Mesenteric fat pad (tissue), 1 donor: ENCODE measurements around the gene CLCN6. TPM values are rescaled to one million over a fixed set of nuclear protein-coding genes. Genes with fewer than 3 reads are reported as not detected.

Experiments
- DNase-seq: peaks from one replicate; pipeline ENCODE4 v3.0.0-alpha.2; 2020; ENCODE audit warnings: low spot score
- total RNA-seq: library from RNA; stranded (reverse); fragmentation: NEBNext Ultra II Directional; extraction: Animal tissue kit (Norgen Biotek cat#: 25700); gene quantifications from one replicate; pipeline ENCODE4 v1.2.1, GENCODE V29; 2021
- donor health status: DM: yes; HTN: yes; CAD: no.

The CLCN6 gene
- total RNA-seq, 1 donor from 2014 or later, result 24.1 TPM

DNA sequence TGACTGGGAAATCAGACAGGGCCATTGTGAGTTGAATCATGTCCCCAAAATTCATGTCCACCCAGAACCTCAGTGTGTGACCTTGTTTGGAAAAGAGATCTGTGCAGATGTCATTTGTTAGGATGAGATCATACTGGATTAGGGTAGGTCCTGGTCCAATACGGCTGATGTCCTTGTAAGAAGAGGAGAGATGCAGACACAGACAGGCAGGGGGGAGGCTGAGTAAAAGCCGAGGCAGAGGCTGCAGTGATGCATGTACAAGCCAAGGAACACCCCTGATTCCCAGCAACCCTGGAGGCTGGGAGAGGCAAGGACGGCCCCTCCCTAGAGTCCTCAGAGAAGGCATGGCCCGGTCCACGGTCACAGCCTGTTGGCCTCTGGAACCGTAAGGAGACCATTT lies 68.6 kb downstream of the CLCN6 start:
- DNase-seq, result no peak

DNA sequence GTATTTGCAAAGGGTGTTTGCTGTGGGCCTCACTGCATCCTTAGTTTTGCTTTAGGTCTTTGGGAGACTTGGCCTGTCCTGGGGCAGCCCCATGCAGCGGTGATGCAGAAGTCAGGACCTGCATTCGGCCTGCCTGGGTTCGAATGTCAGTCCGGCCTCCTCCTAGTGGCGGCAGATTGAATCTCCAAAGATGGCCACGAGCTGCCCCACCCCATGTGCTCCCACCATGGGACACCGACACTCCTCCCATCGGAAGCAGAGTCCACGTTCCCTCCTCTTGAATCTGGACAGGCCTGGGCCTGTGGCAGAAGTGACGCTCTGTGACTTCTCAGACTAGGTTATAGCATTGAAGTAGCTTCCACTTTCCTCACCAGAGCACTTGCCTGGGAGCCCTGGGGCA lies 69.1 kb downstream of the CLCN6 start:
- DNase-seq, result no peak

DNA sequence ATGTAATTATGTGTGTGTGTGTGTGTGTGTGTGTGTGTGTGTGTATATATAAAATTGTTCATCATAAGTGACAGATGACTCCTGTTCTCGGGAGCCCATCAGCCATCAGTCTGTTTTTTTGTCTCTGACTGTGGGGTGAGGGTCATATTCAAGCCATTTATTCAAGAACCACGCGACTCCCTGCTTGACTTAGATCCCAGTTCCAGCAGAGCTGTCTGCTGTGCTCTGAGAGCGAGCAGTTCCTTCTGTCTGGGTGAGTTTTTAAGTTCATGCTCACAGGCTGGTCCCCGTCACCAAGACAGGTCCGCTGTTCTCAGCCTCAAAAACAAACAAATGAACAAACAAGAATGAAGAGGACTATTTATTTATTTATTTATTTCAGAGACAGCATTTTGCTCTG lies 71.1 kb downstream of the CLCN6 start:
- DNase-seq, result no peak

DNA sequence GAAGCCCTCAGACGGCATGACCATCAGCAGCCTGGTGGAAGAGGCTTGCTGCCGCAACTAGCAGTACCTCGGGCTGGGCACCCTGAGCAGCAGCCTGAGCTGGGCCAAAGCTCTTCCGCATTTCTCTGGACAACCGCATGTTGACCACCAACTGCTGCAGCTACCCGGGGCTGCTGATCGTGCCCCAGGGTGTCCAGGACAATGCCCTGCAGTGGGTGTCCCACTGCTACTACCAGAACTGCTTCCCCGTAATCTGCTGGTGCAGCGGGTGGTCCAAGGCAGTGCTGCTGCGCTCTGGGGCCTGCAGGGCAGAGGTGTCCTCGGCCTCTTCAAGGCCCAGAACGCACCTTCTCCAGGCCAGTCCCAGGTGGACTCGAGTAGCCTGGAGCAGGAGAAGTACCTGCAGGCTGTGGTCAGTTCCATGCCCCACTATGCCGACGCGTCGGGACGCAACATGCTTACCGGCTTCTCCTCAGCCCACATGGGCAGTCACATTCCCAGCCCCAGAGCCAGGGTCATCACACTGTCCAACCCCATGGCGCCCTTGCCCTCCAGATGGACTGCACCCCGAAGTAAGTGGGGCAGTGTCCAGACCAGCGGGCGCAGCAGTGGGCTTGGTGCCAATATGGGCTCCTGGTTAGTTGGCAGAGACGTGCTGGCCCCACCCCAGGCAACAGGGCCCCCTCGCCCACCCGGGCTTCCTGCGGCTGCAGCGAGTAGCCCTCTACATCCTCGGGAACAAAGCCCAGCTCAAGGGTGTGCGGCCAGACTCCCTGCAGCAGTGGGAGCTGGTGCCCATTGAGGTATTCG lies 72.3 kb downstream of the CLCN6 start:
- DNase-seq, result no peak

DNA sequence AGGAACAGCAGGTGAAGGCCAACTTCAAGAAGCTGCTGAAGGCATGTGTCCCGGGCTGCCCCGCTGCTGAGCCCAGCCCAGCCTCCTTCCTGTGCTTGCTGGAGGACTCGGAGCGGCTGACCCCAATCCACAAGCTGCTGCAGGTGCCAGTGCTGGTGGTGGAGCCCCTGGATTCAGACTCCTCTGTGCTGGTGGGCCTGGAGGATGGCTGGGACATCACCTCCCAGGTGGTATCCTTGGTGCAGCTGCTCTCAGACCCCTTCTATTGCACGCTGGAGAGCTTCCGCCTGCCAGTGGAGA lies 72.8 kb downstream of the CLCN6 start:
- DNase-seq, result no peak

DNA sequence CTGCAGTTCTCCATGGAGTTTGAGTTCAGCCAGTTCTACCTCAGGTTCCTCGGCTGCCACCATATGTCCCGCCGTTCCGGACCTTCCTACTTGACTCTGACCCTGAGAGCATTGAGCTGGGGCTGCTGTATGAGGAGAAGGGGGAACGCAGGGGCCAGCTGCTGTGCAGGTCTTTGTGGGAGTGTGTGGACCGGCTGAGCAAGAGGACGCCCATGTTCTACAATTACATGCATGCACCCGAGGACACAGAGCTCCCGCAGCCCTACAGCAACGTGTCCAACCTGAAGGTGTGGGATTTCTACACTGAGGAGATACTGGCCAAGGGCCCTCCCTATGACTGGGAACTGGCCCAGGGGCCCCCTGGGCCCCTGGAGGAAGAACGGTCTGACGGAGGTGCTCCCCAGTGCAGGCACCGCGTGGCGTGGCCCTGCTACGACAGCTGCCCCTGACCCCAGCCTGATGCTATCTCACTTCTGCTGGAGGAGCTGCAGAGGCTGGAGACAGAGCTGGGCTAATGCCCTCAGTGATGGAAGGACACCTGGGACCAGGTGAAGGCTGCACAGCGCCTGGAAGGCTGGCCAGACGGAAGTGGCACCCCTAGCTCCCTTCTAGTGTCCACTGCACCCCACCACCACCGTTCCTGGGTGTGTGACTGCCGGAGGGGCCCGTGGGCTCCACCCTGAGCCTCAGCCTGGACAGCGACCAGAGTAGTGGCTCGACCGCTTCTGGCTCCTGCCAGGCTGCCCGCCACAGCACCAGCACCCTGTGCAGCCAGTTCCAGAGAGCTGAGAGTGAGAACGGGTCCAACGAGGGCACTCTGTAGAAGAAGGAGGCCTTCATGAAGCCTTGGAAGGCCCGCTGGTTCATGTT lies 73.6 kb downstream of the CLCN6 start:
- no peak for DNase-seq

DNA sequence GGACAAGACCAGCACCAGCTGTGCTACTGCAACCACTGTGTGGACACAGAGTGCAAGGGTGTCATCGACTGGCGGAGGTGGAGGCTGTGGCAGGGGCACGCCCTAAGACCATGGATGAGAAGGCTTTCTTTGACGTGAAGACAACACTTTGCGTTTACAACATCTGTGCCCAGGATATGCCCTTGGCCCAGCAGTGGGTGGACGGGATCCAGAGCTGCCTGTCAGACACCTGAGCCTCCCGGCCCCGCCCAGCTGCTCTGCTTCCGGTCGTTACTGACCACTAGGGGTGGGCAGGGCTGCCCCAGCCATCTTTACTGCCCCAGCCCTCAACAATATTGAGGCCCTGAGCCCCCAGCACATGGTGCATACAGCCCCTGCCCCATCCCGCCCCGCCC lies 74.2 kb downstream of the CLCN6 start:
- no peak for DNase-seq

DNA sequence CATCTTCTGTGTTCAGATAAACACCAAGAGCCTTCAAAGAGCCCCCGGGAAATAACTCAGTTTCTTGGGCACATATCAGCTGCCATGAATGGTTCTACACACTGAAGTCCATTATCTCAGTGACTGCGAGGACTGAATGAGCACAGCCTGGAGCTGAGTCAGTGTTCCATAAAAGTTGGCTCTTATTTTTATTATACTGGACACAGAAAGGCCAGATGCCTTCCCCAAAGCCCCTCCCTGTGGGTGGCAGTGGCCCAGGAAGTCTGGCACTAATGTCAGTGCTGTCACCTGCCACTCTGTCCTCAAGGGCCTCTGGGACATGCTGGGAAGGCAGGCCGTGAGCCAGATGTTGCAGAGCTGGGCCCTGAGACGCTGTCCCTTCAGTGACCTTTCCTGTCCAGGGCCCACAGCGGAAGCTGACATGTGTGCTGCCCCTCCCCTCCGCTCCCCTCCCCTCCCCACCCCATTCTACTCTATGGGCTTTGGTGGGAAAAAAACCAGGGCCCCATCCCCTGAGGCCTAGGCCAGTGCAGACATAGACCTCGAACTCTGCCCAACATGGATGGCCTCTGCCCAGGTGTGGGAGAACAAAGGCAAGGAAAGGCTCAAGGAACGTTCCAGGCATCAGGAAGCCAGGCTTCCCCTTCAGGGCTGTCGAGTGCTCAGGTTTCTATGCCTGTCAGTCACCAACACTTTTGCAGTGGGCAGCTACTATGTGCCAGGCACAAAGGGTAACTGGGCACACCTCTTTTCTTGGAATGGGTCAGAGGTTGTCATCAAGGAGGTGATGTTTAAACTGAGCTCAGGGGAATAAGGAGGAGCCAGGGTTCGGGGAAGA lies 75.1 kb downstream of the CLCN6 start:
- no peak for DNase-seq

DNA sequence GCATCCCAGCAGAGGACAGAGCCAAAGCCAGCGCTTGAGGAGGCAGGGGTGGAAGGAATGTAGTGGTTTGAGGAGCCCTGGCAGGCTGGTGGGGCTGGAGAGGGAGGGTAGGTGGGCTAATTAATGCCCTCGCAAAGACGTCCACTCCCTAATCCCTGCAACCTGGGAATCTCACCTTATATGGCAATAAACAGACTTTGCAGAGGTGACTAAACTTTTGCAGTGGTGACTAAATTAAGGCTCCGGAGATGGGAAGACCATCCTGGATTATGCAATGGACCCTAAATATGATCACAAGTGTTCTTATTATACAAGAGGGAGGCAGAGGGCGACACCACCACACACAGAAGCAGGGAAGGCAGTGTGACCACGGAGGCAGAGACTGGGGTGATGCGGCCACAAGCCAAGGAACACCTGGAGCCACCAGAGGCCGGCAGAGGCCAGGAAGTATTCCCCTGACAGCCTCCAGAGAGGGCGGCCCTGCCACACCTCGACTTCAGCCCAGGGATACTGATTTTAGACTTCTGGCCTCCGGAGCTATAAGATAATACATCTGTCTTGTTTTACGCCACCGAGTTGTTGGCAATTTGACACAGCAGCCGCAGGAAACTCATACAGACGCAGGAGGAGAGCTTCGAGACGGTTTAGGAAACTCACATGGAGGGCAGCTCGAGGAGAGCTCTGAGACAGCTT lies 75.9 kb downstream of the CLCN6 start:
- DNase-seq, result no peak

DNA sequence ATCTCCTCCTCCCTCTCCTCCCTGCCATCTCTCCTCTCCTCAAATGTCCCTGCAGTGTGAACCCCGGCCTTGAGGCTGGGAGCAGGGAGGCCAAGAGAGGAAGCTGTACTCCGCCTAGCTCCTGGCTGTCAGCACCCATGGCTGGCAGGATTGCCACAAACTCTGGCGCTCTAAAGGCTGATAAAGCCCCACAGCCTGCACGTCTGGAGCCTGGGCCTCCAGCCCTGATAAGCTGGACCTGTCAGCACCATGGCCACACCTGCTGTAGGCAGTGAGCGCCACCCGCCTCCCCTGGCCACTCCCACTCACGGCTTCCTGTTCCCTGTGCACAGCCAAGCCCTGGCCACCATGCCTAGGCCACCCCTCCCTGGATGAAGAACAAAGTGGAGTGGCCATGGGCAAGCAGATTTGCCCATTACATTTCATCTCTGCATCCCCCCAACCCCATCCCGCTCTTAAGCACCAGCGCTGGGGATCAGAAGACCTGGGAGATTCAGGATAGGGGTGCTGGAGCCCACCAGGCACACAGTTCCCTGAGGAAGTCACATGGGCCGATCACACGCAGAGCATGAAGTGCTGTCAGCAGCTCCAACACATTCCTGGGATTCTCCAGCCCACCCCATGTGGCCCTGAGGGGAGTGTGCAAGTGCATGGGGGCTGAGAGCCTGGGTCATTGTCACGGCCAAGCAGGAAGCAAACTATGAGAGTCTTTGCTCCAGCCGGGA lies 77.0 kb downstream of the CLCN6 start:
- no peak for DNase-seq

DNA sequence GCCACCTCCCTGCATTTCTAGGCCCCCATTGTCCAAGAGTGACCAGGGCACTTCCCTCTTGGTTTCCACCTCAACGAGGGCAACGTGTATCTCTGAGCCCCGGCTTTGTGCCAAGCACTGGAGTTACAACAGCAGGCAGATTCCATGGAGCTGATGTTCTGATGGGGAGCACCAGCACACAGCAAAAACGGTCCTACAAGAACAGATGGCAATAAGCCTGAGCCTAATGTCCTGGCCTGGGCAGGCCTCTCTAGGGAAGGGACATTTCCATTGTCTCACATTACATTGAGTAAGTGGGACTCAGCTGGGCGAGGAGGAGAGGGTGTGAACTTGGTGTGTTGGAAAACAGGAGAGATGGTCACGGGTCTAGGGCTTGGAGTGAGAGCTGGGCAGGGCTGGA lies 79.9 kb downstream of the CLCN6 start:
- DNase-seq, result no peak

DNA sequence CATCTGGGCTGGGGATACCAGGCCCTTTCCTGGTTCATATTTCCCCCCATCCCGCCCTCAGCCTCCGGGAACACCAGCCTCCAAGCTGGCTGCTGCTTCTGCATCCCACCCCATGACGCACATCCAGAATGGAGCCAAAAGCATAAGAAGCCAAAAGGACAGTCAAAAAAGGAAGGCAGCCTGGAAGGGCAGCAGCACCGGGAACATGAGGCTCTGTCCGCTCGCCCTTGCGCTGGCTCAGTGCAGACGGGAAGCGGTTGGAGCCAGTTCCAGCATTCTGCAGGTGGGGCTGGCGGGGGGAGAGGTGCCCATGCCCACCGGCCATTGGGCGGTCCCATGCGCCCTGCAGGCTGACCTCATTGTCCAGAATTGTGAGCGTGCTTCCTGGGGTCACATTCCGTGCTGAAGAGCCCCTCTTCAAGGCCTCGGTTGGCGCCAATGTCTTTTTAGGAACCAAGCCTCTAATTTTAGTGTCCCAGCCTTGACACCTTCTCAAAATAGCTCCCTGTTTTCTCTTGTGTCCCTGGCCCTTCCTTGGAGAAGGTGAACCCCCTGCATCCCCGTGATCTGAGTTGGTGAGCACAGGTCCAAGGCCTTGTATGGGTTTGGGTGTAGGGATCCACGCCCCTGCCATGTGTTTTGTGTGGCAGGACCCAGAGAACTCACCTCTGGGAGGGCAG lies 81.1 kb downstream of the CLCN6 start:
- DNase-seq, result no peak

DNA sequence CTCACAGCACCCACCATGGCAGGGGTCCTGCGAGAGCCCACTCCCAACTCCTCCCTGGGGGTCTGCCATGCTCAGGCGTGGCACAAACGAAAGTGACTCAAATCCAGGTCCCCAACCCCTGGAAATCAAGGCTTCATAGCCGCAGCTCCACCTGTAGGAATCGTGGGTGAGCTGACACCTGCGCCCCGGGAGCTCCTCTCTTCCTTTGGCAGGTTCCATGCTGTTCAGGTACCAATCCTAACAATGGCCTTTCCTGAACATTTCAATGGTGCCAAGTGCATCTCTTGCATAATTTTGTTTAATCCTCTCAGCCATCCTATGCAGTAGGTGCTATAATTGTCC lies 81.6 kb downstream of the CLCN6 start:
- DNase-seq, result no peak

DNA sequence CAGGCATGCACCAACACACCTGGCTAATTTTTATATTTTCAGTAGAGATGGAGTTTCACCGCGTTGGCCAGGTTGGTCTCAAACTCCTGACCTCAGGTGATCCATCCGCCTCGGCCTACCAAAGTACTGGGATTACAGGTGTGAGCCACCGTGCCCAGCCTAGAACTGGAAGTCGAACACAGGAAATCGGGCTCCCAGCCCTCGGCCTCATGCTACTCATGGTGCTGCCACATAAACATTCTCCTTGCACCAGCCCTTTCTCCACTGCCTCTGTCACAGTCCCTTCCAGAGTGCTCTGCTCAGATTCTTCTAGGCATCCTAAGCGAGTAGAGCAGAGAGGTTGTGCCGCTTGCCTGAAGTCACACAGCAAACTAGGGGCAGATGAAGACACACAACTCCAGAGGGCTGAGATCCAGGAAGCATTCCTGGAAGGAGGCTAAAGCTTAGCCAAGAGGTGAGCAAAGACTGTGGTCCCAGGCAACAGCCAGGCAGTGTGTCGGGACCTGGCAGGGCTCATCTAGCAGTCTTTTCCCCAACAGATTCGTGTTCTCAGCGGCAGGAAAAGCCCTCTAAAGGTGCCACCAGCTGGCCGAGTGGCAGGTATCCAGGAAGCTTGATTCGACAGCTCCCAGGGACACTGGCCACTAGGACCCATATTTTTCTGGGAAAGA lies 82.3 kb downstream of the CLCN6 start:
- no peak for DNase-seq

DNA sequence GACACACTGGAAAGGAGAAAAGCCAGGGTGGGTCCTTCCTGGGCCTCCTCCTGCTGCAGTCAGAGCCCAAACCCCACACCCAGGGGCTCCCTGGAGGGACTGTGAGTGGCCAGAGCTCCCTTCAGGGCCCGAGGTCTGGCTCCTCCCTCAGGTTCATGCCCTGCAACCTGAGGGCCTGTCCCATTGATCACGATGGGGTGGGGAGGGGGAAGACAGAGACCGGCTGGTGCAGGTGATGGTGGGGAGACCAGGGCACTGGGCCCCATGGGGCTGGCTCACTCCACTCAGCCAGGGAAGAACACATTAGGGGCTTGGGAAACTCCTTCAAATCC lies 82.9 kb downstream of the CLCN6 start:
- DNase-seq, result no peak

DNA sequence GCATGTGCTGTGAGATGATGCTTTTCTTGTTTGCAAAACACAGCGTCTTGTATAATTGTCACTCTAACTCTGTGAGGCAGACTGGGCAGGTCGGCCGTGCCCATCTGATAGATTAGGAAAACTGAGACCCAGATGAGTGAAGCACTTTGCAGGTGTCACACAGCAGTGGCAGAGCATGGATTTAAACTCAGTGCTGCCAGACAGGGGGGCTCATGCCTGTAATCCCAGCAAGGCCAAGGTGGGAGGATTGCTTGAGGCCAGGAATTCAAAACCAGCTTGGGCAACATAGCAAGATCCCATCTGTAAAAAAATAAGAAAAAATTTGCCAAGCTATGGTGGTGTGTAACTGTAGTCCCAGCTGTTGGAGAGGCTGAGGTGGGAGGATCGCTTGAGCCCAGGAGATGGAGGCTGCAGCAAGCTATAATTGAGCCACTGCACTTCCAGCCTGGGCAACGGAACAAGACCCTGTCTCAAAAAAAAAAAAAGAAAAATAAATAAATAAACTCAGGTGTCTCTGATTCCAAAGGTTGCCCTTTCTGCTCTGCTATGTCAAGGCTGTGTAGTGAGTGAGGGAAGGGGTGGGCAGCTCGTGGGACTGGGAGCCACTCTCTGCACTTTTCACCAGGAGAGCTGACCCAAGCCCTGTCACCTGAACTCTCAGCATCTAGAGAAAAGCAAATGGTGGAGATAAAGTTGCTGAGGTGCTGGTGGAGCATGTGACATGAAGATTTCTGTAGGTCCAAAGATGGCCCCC lies 85.6 kb downstream of the CLCN6 start:
- no peak for DNase-seq
